Left lobe of liver (tissue), 2 donors: ENCODE data around the gene DCDC2C. TPM values are rescaled to one million over a fixed set of nuclear protein-coding genes. Genes with fewer than 3 reads are reported as not detected.
"Not testable (repeated sequence)": the region's sequence is repeated elsewhere in the genome, so short reads cannot be mapped to it uniquely, and the experiment has no call there.

Source experiments
- ATAC-seq: fragments of 200-7000 bp; cut with Tn5 transposase; one replicate; pipeline ENCODE4 v1.9.1; 2020; ENCODE audit warnings: mild to moderate bottlenecking, moderate library complexity
- DNase-seq: peaks from one replicate; pipeline ENCODE4 v3.0.0-alpha.2; 2020; ENCODE audit warnings: low spot score
- total RNA-seq: library from RNA; stranded (reverse); gene quantifications from one replicate; pipeline ENCODE4 v1.2.1, GENCODE V29; 2021
- donor health status: DM: no; HTN: no; CAD: no; lungs with moderate emphysema.
- donor health status: DM: no; HTN: yes; CAD: no.

DCDC2C gene
- total RNA-seq, 1 donor from 2014 or later = not detected

DNA sequence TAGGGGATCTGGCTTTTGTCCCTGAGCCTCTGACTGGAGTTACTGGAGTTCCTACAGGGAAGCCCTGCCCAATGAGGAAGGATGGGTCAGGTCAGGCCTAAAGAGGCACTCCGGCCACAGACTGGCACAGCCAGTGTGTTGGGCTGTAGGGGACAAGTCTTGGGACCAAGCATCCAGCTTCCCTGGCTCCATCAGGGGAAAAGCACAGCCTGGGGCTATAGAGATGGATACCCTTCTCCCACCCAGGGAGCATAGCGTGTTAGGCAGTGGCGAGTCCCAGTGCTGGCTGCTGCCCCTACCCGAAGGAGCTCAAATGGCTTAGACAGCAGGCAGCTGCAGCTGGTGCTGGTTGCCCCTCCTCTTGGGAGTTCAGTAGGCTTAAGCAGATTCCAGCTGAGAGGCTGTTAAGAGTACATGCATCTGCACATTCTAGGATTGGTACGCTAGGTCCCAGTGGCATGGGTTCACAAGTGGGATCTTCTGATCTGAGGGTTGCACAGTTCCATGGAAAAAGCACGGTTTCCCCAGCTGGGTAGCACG is 111.4 kb downstream of the DCDC2C start:
- no peak for ATAC-seq
- no peak for DNase-seq

DNA sequence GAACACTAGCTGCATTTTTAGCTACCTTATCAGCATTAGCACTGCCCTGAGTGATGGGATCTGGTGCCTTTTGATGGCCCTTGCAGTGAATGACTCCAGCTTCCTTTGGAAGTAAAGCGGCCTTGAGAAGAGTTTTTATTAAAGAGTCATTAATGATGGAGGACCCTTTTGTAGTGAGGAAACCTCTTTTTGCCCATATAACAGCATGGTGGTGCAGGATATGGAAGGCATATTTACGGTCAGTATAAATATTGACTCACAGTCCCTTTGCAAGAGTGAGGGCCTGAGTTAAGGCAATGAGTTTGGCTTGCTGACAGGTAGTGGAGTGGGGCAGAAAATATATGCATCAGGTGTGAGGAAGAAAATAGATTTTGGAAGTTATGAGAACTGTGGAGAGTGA is 113.8 kb downstream of the DCDC2C start:
- not testable (repeated sequence) for DNase-seq, ATAC-seq

DNA sequence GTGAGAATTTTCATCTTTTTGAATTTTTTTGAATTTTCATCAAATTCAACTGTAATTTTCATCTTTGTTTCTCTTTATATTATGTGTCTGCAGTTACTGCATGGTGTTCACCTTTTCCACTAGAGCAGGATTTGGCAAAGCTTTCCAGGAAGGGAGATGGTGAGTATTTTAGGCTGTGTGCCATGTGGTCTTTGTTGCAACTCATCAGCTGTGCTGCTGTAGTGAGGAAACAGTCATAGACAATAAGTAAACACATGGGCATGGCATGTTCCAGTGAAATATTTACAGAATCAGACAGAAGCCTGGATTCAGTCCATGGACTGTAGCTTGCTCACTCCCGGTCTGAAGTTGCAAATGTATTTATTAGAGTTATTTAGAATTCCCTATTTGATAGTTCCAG is 120.4 kb downstream of the DCDC2C start:
- ATAC-seq = peak; percentile 89
- peak; percentile 57 for DNase-seq

DNA sequence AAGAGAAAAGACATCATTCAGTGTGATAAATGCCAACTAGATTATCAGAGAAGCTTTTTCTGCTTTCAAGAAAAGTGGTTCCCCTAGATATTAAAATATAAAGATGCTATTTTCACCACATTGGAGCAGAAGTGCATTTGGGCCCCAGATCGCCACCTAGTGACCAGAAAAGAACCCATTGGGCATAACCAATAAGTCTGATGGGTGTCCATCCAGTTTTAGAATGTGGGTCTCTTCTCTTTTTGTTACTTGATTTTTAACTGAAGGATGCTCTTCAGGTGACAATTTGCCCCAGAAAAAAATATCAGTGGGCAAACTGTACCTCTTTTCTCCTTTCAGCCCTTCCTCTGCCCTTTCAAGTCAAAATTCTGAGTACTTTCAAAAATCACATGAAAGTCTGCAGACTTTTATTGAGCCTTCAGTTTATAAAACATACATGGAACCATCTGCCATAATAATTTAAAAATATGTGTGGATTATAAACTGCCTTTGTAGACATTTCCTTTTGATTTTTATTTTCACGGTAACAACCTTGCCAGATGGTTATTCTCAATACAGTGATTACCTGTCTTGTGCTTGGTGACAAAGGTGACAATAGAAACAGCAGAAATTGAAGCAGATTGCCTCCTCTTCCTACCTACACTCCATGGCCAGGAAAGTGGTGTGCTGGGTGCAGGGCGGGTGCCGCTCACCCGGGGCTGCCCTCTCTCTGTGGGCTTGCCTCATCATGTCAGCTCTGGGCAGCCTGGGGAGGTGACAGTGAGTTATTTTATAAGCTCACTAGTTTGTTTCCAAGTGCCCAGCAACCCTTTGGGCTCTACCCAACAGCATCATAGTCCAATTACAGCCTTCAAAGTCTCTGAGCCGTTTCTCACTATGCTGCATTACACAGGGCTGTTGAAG is 124.5 kb downstream of the DCDC2C start:
- ATAC-seq = peak; percentile 71
- no peak for DNase-seq

DNA sequence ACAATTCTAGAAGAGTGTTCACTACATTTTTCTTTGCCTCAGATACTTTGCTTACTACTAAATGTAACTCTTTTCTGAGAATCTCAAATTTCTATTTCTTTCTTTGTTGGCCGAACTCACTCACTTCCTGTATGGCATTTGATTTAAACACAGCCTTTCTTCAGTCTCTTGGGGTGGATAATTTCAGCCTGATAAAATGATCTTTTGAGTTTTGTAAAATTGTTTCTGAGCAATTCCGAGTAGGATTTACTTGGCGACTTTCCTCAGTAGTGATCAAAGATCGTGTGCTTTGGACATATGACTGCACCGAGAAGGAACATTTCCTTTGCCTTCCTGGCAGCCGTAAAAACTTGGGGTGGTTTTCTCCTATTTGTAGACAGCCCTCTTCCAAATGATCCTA is 127.4 kb downstream of the DCDC2C start:
- ATAC-seq (no peak), DNase-seq (no peak)

DNA sequence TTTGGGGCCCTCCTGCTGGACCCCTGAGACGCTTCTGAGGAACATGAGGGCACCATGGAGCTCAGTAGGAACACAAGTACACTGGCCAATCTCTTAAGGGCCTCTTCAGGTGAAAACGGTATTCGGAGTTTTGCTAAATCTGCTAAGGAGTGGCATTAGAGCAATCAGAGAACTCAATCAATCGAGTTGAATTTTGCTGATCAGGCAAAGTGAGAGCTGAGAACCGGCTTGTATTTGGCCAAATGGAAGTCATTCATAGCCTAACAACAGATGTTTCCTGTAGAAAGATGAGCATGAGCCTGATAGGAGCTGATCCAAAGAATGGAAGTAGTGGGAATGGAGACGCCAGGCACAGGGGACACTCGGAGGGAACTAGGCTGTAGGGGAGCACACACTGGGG is 133.7 kb downstream of the DCDC2C start:
- DNase-seq (no peak), ATAC-seq (no peak)

DNA sequence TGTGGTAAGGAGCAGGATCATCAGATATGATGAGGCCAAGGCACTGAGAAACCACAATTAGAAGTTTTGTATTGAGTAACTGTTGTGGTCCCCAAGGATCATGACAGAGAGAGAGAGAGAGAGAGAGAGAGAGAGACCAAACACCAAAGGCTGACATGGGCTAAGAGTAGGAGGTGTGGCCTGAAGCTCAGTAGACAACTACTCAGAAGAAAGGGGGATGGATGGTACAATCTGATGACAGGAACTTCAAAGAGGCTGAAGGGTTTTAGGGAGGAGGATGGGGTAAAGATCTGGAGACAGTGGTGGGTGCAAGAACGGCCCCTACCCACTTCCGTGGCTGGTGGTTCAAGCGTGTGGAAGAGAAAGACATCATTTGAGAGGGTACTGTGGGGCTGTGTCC is 135.0 kb downstream of the DCDC2C start:
- no peak for ATAC-seq
- no peak for DNase-seq

DNA sequence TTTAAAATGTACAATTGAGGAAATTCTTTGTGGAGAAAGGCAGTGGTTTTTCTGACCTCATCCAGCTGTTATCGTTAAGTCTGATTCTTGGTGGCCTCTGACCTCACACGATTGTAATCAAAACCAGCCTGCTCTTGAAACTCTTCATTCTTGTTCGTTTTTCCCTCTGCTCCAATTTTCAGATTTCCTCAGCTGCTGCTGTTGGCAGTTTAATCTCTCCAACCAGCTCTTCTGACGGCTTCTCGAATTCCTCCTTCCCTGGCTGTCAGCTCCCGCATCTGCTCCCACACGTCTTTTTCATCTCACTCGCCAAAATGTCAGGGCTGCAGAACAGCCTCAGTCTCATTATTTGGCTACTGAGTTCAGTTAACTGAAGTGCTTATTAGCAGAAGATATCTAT is 136.1 kb downstream of the DCDC2C start:
- ATAC-seq (no peak), DNase-seq (no peak)

DNA sequence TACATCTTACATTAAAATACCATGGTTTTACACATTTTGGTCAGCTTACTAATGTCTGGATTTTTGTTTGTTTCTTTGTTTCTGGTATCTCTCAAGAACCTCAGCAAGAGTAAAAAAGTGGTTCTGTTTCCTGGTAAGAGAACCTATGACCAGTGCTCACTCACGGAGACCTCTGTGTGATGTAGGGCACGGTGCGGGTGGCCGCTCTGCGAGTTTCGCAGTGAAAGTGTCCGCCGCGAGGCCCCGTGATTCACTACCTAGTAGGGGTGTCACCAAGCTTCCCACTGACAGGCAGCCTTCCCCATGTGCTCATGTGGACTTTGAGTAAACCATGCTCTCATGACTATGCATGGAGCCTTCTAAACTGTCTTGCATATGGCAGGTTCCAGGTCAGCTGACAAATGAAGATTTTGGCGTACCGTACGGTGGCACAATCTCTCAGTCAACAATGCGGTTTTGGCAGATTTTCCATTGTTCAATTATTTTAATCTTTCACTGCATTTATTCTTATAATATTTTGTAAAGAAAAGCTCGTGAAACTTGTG is 137.3 kb downstream of the DCDC2C start:
- ATAC-seq = no peak
- DNase-seq = no peak

DNA sequence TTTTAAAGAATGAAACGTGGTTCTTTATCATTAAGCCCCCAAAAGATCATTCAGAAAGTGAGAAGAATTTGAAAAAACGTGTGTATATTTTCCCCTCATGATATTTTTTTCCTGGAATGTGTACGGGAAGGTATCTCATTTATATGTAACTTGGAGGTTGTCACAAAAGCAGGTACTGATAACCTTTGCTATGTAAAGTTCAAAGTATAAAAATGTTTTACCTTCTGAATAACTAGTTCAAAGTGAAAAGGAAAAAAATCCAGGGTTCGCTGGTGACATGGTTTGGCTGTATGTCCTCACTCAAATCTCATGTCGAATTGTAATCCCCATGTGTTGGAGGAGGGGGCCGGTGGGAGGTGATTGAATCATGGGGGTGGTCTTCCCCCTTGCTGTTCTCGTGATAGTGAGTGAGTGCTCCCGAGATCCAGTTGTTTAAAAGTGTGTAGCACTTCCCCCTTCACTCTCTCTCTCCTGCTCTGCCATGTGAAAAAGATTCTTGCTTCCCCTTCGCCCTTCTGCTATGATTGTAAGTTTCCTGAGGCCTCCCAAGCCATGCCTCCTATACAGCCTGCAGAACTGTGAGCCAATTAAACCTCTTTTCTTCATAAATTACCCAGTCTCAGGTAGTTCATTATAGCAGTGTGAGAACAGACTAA is 144.2 kb downstream of the DCDC2C start:
- DNase-seq (no peak), ATAC-seq (peak; percentile 47)

DNA sequence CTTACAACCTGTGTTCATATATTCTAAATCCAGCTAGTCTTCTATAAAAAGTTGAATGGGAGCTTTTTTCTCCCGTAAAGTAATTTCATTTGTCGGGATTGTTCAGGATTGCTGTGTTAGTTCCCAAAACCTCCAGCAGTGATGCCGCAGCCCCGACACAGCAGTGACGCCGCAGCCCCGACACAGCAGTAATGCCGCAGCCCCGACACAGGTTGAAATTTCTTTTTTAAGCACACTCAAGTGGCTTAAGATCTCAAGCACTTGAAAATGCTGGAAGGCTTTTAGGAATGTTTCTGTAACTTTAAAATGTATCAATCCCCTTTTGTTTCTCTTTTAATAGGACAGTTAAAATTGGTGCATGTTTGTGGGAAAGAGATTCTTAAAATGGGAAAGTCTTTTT is 145.4 kb downstream of the DCDC2C start:
- ATAC-seq (no peak), DNase-seq (no peak)

DNA sequence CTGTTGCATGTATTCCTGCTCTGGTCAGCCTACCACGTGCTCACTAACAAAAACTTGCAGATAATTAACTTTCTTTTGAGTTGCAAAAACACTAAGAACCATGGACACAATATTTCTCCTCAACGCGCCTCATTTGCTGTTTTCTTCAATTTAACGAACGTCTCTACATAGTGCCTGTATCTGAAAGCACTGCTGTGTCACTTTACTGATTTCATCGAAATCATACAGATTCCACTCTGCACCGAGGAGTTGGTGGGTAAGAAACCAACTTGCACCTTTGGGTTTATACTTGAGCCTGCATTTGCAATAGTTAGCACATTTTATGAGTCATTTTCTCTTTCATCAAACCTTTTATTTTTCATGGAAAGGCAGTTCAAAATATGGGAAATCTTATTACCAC is 145.8 kb downstream of the DCDC2C start:
- no peak for DNase-seq
- no peak for ATAC-seq

DNA sequence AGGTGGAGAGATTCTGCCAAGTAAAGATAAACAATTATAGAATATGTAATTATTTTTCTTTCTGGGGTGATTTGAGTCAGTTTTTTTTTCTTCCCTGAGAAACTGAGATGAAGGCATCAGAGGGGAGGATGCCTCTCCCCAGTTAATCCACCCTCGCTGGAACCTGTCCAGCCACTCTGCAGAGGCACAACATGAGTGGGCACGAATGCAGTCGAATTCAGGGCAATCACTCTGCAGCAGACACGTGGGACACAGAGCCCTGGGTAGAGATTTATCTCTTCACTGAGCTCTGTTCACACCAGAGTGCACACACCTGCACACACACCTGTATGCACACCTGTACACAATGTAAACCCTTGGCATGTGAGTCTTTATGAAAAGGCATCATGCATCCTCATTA is 154.2 kb downstream of the DCDC2C start:
- ATAC-seq = no peak
- no peak for DNase-seq

DNA sequence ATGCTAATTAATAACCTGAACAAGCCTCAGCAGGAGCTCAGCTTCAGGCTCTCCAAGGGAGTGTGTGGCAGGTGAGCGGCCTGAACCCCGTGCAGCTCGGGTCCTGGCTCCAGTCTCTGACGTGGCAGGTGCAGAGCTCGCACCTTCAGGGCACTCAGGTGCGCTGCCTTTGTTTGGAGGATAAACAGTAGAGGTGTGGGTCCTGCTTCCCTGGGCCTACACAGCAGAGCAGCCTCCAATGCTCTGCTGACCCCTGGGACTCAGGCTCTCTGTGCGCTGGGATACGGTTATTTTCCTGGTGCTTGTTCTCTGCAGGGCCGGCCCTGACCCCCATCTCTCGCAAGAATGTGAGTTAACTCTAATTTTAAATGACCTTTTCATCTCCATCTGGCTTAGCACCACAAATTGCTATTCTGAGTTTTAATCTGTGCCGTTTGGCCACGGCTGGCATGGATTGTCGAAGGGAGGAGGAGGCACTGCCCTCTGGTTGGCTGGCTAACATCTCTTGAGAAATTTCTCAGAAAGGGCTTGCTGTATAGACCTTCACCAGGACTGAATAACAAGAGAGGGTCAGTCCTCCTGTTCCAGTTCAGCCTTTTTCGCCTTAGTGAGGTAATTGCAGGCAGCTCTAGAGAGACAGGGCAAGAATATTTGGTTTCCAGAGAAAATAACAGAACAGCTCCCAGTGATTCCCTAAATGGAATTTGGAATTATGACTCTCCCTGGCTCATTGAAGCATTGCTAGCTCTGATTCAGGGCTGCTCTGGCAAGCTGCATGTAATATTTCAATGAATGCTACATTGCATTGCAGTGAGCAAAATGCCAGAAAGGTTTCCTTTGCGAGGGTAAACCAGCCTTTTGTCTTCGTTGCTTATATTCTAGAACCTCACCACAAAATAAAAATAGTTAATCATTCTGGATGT is 161.8 kb downstream of the DCDC2C start:
- ATAC-seq (no peak), DNase-seq (no peak)

DNA sequence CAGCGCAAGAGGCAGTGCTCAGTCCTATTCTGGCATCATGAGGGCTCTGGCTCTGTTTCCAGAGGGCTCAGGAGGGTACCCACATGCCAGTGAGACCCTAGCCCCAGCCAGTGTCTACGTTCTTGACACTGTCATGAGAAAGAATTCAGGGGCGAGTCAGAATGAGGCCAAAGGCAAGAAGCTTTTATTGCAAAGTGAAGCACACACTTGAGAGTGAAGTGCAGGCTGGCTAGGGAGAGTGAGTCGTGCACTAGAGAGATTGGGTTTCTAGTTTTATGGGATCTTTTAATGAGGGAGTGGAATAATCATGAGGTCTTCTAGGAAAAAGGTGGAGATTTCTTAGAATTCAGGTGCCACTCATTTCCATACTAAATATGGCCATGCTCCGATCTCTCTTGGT is 164.1 kb downstream of the DCDC2C start:
- ATAC-seq (no peak), DNase-seq (no peak)

DNA sequence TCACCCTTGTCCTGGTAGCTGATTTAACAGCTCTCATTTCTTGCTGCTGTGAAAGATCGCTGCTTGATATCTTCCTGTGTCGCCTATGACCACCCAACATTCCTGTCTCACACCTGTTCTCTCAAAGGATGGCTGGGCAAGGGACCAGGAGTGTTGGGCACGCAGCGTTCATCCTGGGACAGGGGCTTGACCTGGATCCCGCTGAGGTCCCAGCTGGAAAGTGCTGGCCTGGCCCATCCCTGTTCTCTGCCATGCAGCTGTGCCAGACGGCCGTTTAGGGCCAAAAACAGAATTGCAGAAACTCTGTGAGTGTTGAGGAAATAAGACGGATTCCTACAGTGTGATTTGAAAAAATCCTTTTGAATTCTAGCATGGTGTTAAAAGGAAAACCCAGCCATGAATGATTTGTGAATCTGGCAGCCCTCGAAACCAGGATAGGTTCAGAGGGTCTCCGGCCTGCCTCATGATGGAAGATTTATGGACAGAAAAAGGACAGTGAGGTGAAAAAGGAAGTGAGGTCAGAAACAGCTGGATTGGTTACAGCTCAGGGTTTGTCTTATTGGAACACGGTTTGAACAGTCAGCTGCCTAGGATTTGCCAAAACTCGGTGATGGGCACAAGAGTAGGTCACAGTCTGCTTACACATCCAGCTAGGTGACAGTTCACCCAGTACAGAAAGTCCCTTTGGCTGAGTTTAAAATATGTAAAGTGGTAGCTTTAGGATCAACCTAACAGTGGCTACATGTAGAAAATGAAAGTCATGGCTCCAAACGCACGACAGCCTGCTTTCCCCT is 164.8 kb downstream of the DCDC2C start:
- ATAC-seq (no peak), DNase-seq (no peak)

DNA sequence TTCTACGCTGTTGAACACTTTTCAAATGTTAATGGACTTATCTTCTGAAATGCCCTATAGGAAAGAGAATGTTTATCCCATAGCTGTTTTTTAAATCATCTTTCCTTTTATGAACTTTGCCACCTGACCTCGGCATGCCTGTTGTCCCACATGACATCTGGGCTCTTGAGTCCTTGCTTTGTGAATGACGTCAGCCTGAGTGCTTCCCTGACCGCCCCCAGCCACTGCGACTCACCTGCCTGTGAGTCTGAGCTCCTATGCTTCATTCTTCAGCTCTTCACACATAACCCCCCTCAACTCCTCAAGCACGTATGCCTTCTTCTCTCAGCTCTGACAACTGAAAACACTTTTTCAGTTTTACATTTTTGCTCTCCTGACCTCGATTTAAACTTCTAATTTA is 166.8 kb downstream of the DCDC2C start:
- DNase-seq (no peak), ATAC-seq (no peak)

DNA sequence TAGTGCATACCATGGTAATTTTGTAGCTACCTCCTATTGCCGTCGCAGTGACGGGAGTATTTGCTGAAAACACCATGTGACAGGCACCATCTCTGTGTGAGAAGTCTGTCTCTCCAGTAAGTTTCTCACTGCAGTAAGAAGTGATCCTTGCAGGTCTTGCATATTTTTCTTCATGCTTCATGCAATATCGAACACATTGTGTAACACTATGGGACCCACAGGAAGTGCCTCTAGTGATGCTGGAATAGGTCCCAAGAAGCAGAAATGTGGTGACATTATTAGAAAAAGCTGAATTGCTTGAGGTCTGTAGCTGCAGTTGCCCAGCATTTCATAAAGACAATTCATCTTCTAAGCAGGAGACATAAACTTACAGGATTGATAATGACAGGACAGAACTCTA is 167.6 kb downstream of the DCDC2C start:
- no peak for DNase-seq
- no peak for ATAC-seq

DNA sequence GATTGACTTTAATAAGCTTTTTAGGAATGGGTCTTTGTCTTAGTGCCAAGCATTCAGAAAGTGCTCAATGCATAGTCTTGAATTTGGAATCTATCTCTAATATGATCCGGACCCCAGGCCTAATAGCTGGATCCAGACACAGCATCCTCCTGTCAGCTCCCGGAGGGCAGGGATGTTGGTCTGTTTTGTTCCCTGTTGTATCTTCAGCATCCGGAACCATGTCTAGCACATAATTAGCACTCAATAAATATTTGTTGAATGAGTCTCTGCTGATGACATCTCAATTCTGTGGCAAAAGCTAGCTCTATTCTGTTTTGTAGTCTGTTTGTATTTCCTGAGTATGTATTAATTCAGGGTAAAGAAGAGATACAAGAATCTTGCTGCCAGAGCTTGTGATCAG is 169.1 kb downstream of the DCDC2C start:
- ATAC-seq = no peak

DNA sequence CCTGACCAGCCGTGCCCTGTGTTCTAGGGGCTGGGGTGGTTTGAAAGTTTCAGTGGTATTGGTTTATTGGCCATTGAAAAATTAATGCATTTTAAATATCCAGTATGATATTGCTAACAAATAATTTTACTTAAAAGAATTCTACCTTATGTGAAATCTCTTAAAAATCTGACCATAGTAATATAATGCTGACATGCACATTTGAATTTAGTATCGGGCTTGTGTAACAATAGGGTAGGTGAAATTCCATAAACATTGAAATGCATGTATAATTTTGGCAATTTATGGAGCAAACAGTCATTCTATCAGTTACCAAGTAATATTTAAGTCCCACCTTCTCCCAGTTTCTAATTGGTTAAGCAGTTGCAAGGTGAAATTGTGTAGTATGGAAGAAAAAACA is 170.5 kb downstream of the DCDC2C start:
- DNase-seq (no peak), ATAC-seq (no peak)

More for the DNA sequence above, 169.1 kb downstream of the DCDC2C start:
- DNase-seq = no peak
